Left colon (tissue), 2 donors: Measurements from ENCODE around the gene ZNF606. TPM values are rescaled to one million over a fixed set of nuclear protein-coding genes. Genes with fewer than 3 reads are reported as not detected.

Experiments
- ATAC-seq: fragments of 200-7000 bp; cut with Tn5 transposase; one replicate; pipeline ENCODE4 v1.9.1; 2020; ENCODE audit warnings: mild to moderate bottlenecking, moderate library complexity
- DNase-seq, 2 donors: peaks; one replicate each; pipeline ENCODE4 v3.0.0-alpha.2; 2020
- intact Hi-C, 2 donors: fragments of 100-400 bp; cut with DNase I in 1 of 2; cut with micrococcal nuclease in 1 of 2; formaldehyde crosslinking; loops; one replicate each; pipeline versions ENCODE4 v1.11.2 to v1.14.0; 2022; cut with DNase I, micrococcal nuclease
- long read RNA-seq: library from polyadenylated mRNA; unstranded; transcript quantifications from one replicate; pipeline ENCODE4 v2.0.0, GENCODE V29; 2021
- total RNA-seq, 2 donors: library from RNA; stranded (reverse); fragmentation: NEBNext Ultra II Directional; extraction: Animal tissue kit (Norgen Biotek cat#: 25700); gene quantifications; one replicate each; pipeline ENCODE4 v1.2.1, GENCODE V29; 2021
- donor health status: DM: no; HTN: no; CAD: no.
- donor health status: DM: yes; HTN: yes; CAD: no.

Gene ZNF606
- 10 to 100 TPM; 10.4 to 13.5 TPM for total RNA-seq
- long read RNA-seq, full-length matches to known transcripts, result 15 of 17 reads
- long read RNA-seq, partial matches to known transcripts, result 0 of 17 reads
- long read RNA-seq, other reads (novel, unspliced or antisense), result 2 of 17 reads

- ATAC-seq (peak; percentile 99), DNase-seq (peak; percentile 88 to 92)
- intact Hi-C loops, result no loop called here
Measured at GRCh38 chr19:58002384-58003173, at the start of gene ZNF606. Gene ZNF606 (minus strand): TSS chr19:58002820. CDS start chr19:58001319, 1,501 bp downstream.

DNA sequence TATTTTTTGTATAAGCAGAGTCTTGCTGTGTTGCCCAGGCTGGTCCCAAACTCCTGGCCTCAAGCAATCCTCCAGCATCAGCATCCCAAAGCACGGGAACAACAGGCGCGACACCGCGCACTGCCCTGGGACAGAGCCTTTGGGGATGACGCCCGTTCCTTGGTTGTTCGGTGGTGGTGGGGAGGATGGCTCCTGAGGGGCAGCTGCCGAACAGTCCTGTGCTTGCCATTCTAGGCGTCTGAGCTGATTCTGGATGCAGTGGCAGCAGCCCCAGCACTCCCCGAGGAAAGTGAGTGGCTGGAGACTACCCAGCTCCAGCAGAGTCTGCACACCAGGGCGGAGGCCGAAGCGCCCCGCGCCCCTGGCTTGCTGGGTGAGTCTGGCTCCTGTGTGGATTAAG is 49.6 kb upstream of the ZNF606 start:
- DNase-seq (no peak), ATAC-seq (no peak)
- intact Hi-C loops, result no loop called here

- intact Hi-C loops, result no loop called here
- DNase-seq, result no peak
- no peak for ATAC-seq
Measured at GRCh38 chr19:58047672-58048071, 45.1 kb upstream of the ZNF606 start.

GRCh38 chr19:58046856-58047255 is 44.2 kb upstream of the ZNF606 start:
- intact Hi-C loops, result no loop called here
- no peak for DNase-seq
- ATAC-seq, result no peak

DNA sequence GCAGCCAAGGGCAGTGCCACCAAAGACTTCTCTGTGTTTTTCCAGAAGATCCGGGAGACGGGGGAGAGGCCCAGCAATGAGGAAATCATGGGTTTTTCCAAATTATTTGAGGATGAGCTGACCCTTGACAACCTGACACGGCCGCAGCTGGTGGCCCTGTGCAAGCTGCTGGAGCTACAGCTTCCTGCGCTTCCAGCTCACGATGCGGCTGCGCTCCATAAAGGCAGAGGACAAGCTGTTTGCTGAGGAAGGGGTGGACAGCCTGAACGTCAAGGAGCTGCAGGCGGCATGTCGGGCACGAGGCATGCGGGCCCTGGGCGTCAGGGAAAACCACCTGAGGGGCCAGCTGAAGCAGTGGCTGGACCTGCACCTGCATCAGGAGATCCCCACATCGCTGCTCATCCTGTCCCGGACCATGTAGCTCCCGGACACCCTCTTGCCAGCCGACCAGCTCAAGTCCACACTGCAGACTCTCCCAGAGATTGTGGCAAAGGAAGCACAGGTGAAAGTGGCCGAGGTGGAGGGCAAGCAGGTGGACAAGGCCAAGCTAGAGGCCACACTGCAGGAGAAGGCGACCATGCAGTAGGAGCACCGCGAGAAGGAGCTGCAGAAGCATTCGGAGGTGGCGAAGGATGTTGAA is 42.9 kb upstream of the ZNF606 start:
- intact Hi-C loops, result no loop called here
- DNase-seq (no peak), ATAC-seq (no peak)

- ATAC-seq (no peak), DNase-seq (no peak)
- intact Hi-C loops, result no loop called here
Measured at GRCh38 chr19:58044886-58045285, 42.3 kb upstream of the ZNF606 start.

GRCh38 chr19:58044391-58044790 is 41.8 kb upstream of the ZNF606 start:
- ATAC-seq, result no peak
- intact Hi-C loops, result no loop called here

GRCh38 chr19:58042495-58043340 is 40.1 kb upstream of the ZNF606 start:
- ATAC-seq (no peak), DNase-seq (no peak)
- intact Hi-C loops, result no loop called here

More at GRCh38 chr19:58044391-58044790, 41.8 kb upstream of the ZNF606 start:
- DNase-seq, result no peak

DNA sequence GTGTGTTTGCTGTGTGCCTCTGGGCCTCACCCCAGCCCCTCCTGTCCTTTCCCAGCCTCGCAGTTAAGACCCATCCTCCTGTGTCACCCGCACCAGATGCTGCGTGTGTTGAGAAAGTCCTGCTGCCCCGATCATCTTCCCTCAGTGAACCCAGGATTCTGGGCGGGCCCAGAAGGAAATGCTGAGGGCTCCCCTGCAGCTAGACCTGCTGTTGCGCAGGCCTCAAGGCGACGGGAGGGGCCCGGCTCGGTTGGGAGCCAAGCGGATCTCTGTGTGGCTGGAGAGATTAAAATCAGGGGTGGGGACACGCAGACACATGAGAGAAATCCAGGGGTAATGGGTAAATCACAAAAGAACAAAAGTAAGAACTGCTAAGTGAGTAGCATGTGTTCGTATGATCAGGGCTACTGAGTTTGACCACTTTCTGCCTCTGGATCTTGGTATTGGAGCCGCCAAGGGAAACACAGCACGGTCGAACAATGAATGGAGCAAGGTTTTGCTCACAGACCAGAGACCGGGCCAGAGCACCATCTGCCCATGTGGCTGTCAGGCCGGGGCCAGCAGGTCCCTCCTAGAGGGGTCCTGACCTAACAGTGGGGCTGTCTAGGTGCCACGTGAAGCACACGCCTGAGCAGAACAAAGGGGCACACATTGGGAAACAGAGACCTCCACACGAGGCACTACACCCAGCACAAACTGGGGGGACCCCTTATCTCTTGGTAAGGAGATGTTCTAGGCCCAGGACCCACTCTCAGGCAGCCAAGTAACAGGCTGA is 38.3 kb upstream of the ZNF606 start:
- intact Hi-C loops, result no loop called here
- no peak for DNase-seq
- no peak for ATAC-seq

DNA sequence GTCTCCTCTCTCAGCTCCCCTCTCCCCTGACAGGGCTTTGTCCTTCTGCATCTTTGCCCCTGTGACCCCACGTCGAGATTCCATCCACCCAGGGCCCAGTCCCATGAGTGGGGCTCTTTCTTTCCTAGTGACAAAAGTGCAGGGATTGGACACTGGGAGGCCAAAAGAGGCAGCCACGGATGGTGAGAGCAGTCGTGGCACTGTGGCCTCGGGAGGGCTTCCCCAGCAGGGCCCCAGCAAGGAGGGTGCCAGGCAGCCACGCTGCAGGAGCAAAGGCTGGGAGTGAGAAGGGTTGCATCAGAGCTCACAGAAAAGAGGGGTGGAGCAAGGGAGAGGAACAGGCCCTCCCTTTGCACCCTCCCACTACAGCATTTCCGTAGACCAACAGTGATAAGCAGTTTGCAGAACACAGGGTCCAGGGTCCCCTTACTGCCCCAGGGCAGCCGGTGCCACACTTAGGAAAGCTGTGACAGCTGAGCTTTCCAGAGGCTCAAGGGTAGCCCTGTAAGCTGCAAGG is 36.1 kb upstream of the ZNF606 start:
- DNase-seq, result no peak
- ATAC-seq, result no peak
- intact Hi-C loops, result no loop called here

DNA sequence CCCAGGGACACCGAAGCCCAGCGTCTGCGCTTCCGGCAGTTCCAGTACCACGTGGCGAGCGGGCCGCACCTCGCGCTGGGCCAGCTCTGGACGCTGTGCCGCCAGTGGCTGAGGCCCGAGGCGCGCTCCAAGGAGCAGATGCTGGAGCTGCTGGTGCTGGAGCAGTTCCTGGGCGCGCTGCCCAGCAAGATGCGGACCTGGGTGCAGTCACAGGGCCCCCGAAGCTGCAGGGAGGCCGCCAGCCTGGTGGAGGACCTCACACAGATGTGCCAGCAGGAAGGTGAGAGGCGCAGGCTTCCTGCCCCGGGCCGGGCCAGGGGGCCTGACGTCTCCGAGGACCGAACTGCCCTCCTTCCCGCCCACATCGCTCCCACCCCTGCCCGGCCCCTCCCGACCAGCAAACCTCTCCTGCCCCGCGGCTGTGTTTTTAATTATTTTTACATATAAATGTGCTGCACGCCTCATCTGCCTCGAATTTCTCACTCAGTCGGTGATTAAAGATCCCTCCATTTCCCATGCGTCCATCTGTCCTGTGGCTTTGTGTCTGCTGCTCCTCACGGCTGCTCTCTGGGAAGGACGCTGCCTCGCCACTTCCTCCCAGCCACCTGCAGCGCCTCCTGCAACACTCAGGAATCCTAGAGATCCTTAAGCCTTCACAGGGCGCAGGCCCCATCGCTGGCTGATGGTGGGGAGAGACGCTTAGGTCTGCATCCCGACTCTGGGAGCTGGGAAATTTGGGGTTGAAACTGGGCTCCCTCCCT is 35.5 kb upstream of the ZNF606 start:
- intact Hi-C loops, result no loop called here
- no peak for ATAC-seq

DNA sequence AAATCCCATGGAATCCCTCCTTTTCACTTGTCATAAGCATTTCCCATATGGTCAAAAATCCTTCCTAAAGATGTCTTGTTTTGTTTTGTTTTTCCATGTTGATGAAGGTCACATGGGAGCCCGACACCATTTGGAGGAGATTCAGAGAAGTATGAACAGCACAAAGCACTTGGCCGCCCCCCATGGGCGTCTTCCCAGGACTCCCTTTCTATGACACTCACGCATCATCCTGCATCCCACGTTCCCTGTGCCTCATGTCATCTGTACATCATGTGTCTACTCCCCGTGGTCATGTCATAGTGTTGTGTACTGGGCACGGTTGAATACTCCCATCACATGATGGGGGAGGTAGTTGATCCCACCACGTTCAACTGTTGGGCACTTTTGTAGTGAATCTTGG is 33.2 kb upstream of the ZNF606 start:
- intact Hi-C loops, result no loop called here
- no peak for ATAC-seq
- no peak for DNase-seq

More for the DNA sequence above, 35.5 kb upstream of the ZNF606 start:
- DNase-seq, result no peak

- ATAC-seq (no peak), DNase-seq (no peak)
- intact Hi-C loops, result no loop called here
Measured at GRCh38 chr19:58034477-58034793, 31.8 kb upstream of the ZNF606 start.

DNA sequence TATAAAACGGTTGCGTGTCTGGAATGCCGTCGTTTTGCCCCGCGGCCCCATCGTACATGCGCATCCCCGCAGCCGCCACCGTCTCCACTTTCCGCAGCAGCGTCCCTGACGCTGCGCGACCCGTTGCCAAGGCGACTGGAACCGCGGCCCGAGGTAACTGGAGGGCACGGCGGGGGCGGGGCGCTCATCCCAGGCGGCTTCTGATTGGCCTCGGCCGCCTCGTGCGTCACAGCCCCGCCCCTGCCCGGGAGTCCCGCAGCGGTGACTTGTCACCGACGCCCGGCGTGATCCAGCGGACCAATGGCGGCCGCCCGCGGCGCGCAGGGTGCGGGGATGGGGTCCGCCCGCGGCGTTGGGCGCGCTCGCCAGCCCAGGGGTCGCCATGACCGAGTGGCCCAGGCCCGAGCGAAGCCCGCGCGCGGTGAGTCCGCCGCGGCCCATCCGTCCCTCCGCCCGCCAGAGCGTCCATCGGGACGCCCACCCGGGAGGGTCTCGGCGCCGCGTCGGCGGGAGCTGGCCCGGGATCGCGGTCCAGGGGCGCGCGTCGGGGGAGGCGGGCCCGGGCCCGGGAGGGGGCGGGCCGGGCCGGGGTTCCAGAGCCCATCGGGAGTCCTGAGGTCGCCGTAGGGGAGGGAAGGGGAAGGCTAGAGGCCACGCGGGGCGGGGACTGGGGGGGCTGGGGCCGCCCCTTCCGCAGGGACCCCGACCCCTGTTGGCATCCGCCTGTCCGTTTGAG is 31.3 kb upstream of the ZNF606 start, which contains the start of gene ZSCAN1:
ZSCAN1 (plus strand) TSS at position 285 of the 736 bp plus-strand sequence. CDS start 3,812 bp downstream, outside the sequence.
- ATAC-seq (peak; percentile 27), DNase-seq (peak; percentile 56 to 80)
- intact Hi-C loops, result no loop called here

DNA sequence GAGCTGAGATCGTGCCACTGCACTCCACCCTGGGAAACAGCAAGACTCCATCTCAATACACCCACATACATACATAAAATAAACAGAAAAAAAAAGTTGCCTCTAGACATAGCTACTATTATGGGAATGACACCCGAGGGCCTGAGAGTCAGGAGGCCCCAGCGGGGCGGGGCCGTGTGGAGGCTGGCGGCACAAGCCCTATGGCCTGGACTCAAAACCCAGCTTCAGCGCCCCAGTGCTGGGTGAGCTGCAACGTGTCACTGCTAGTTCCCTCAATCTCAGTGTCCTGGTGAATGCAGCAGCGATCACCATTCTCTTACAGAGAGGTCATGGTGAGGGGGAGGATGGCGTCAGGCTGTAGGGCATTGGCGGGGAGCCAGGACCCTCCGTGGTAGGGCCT is 22.0 kb upstream of the ZNF606 start:
- no peak for ATAC-seq
- intact Hi-C loops, result loop anchor here in 1 of 2 donors (5.0 kb wide), 1 partner anchor 133 kb away; no protein-coding TSS in a partner anchor
- no peak for DNase-seq

DNA sequence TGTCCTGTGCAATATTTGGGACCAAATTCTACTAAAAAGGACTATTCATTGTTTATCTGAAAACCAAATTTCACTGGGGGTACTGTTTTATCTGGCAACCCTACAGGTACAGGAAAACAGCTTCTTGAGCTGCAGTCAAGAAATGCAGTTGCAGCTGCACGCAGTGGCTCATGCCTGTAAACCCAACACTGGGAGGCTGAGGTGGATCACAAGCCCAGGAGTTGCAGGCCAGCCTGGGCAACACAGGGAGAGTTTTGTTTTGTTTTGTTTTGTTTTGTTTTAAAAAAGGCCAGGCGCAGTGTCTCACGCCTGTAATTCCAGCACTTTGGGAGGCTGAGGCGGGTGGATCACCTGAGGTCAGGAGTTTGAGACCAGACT is 19.7 kb upstream of the ZNF606 start:
- ATAC-seq (no peak), DNase-seq (no peak)
- intact Hi-C loops, result loop anchor here in 1 of 2 donors (5.0 kb wide), 1 partner anchor 135 kb away; no protein-coding TSS in a partner anchor
